Measurements from ENCODE around the gene TACR2. TPM values are rescaled to one million over a fixed set of nuclear protein-coding genes. Genes with fewer than 3 reads are reported as not detected.

TACR2 gene
- polyA plus RNA-seq, 3 donors = 0.19 to 0.23 (median 0.20) TPM

DNA sequence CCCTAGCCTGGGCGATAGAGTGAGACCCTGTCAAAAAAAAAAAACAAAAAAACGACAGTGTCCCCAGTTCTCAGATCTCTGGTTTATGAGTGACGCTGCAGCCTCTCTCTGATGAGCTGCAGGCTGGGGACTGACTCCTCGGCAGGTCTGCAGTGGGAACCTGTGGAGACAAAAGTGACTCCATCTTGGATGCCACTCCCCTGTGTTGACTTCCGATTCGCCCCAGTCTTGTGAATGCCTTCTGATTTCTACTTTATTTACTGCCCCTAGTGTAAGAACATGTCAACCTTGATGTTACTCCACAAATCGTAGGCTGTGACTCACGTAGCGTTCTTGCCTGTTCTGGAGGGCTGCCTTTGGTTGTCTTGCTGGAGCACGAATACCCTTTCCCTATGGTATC, 6.2 kb downstream of the TACR2 start:
- Histone ChIP-seq H3K4me2 (replicated peaks; ENCODE audit: extremely low read depth, low read length, poor library complexity, severe bottlenecking) (no peak overlapping the region), H3K27me3 (ENCODE audit: control insufficient read depth in 2 of 2, insufficient read depth in 2 of 2, low read length in 2 of 2) (no peaks in the 10 kb centered on the region), H3K9me3 (replicated peaks in 1 of 2; ENCODE audit: control insufficient read depth in 1 of 2, insufficient read depth in 1 of 2, low read length in 2 of 2) (no peaks in the 10 kb centered on the region), H3K27ac (ENCODE audit: low read depth in 1 of 2, low read length in 2 of 2) (no peak overlapping the region), H3K9ac (ENCODE audit: insufficient read depth, low read length, poor library complexity, severe bottlenecking) (no peak overlapping the region), H3K79me2 (ENCODE audit: insufficient read depth, low read length) (no peaks in the 10 kb centered on the region), H3K4me1 (ENCODE audit: control insufficient read depth in 1 of 2, insufficient read depth in 2 of 2, low read length in 2 of 2) (peaks cover 20% of the 10 kb centered on the region in 2 donors), H3K4me3 (replicated peaks in 1 of 3; ENCODE audit: low read depth in 2 of 3, low read length in 3 of 3) (no peak overlapping the region), H4K20me1 (ENCODE audit: insufficient read depth, low read length) (peaks cover 2% of the 10 kb centered on the region), H2AFZ (ENCODE audit: insufficient read depth, low read depth, low read length, poor library complexity, severe bottlenecking) (no peak overlapping the region), H3K36me3 (replicated peaks in 1 of 2; ENCODE audit: control insufficient read depth in 1 of 2, insufficient read depth in 2 of 2, low read length in 2 of 2) (peaks cover 0 to 2% of the 10 kb centered on the region in 2 donors)
- WGBS (ENCODE audit: insufficient coverage) = 83% methylated on average over 4 of the region's 10 CpGs
- intact Hi-C loops (cut with micrococcal nuclease) = no loop called here
- peak overlapping the region in 1 of 7 donors; percentile 62 for H3K27ac Mint-ChIP-seq
- DNase-seq = no peak
- peaks cover 0 to 6% (median 4%) of the 10 kb centered on the region in 3 donors for H3K27me3 Mint-ChIP-seq (ENCODE audit: low read depth in 3 of 3)
- peaks cover 0 to under 1% of the 10 kb centered on the region in 2 donors for H3K36me3 Mint-ChIP-seq
- peaks cover 22% of the 10 kb centered on the region for H3K4me1 Mint-ChIP-seq
- H3K4me3 Mint-ChIP-seq = no peak overlapping the region
- TF ChIP-seq, protein P1, sequence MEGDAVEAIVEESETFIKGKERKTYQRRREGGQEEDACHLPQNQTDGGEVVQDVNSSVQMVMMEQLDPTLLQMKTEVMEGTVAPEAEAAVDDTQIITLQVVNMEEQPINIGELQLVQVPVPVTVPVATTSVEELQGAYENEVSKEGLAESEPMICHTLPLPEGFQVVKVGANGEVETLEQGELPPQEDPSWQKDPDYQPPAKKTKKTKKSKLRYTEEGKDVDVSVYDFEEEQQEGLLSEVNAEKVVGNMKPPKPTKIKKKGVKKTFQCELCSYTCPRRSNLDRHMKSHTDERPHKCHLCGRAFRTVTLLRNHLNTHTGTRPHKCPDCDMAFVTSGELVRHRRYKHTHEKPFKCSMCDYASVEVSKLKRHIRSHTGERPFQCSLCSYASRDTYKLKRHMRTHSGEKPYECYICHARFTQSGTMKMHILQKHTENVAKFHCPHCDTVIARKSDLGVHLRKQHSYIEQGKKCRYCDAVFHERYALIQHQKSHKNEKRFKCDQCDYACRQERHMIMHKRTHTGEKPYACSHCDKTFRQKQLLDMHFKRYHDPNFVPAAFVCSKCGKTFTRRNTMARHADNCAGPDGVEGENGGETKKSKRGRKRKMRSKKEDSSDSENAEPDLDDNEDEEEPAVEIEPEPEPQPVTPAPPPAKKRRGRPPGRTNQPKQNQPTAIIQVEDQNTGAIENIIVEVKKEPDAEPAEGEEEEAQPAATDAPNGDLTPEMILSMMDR (IDR thresholded peaks at IDR 0.05) = no peak
- H3K9me3 Mint-ChIP-seq = no peaks in the 10 kb centered on the region

DNA sequence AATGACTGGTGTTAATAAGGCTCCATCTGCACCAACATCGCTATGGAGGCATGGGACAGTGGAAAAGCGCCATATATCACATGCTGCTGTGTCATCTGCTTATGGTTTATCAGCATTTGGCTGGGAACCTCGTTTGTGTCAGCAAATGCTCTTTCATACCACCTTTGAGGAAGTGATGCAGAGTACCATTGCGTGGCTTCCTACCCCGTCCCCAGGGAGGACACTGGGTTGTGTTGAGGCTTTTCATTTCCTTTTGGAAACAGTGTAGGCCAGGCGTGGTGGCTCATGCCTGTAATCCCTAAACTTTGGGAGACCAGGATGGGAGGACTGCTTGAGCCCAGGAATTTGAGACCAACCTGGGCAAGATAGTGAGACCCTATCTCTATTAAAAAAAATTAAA, 6.8 kb downstream of the TACR2 start:
- Histone ChIP-seq H2AFZ (ENCODE audit: insufficient read depth, low read depth, low read length, poor library complexity, severe bottlenecking) (no peak overlapping the region), H3K4me3 (replicated peaks in 1 of 3; ENCODE audit: low read depth in 2 of 3, low read length in 3 of 3) (no peak overlapping the region), H3K9me3 (replicated peaks in 1 of 2; ENCODE audit: control insufficient read depth in 1 of 2, insufficient read depth in 1 of 2, low read length in 2 of 2) (no peaks in the 10 kb centered on the region), H3K4me1 (ENCODE audit: control insufficient read depth in 1 of 2, insufficient read depth in 2 of 2, low read length in 2 of 2) (peaks cover 20% of the 10 kb centered on the region in 2 donors), H3K27me3 (ENCODE audit: control insufficient read depth in 2 of 2, insufficient read depth in 2 of 2, low read length in 2 of 2) (no peaks in the 10 kb centered on the region), H3K9ac (ENCODE audit: insufficient read depth, low read length, poor library complexity, severe bottlenecking) (no peak overlapping the region), H3K36me3 (replicated peaks in 1 of 2; ENCODE audit: control insufficient read depth in 1 of 2, insufficient read depth in 2 of 2, low read length in 2 of 2) (peaks cover 0 to 7% of the 10 kb centered on the region in 2 donors), H3K4me2 (replicated peaks; ENCODE audit: extremely low read depth, low read length, poor library complexity, severe bottlenecking) (no peak overlapping the region), H3K79me2 (ENCODE audit: insufficient read depth, low read length) (no peaks in the 10 kb centered on the region), H4K20me1 (ENCODE audit: insufficient read depth, low read length) (peaks cover 7% of the 10 kb centered on the region), H3K27ac (ENCODE audit: low read depth in 1 of 2, low read length in 2 of 2) (peak overlapping the region in 1 of 2 donors; percentile 14)
- peak overlapping the region in 1 of 7 donors; percentile 42 for H3K27ac Mint-ChIP-seq
- peak; percentile 72 to 88 (median 75) for DNase-seq
- 4% methylated on average over 4 of the region's 6 CpGs for WGBS (ENCODE audit: insufficient coverage)
- H3K4me1 Mint-ChIP-seq = peaks cover 22% of the 10 kb centered on the region
- H3K36me3 Mint-ChIP-seq = peaks cover 4 to 5% of the 10 kb centered on the region in 2 donors
- intact Hi-C loops (cut with micrococcal nuclease) = loop anchor here (2.0 to 5.0 kb wide), 2 partner anchors 95 to 97 kb away; no protein-coding TSS in a partner anchor
- TF ChIP-seq, protein P1 (IDR thresholded peaks at IDR 0.05) = no peak
- no peak overlapping the region for H3K4me3 Mint-ChIP-seq
- H3K27me3 Mint-ChIP-seq (ENCODE audit: low read depth in 3 of 3) = peaks cover 0 to 6% (median 4%) of the 10 kb centered on the region in 3 donors
- H3K9me3 Mint-ChIP-seq = no peaks in the 10 kb centered on the region
